GM13976 (cell line): ENCODE measurements around the gene MVK.

Experiments used
- DNase-seq: peaks from one replicate; pipeline ENCODE4 v3.0.0; 2012; ENCODE audit warnings: low spot score
- in situ Hi-C: fragments of 300-500 bp; cut with MboI; formaldehyde crosslinking; loops from one replicate; pipeline ENCODE4 v1.12.0; 2022; ENCODE audit warnings: low sequenced_read_pairs, mixed read lengths, inconsistent platforms; ENCODE audit not compliant: unreplicated experiment
- TF ChIP-seq, protein P1 (sequence below): IDR thresholded peaks from 2 replicates; pipeline ENCODE4 v1.5.1; 2012; ENCODE audit warnings: borderline replicate concordance, mild to moderate bottlenecking; ENCODE audit not compliant: insufficient read depth; ENCODE audit errors: extremely low read depth, missing control alignments, control extremely low read depth

The MVK gene

DNA sequence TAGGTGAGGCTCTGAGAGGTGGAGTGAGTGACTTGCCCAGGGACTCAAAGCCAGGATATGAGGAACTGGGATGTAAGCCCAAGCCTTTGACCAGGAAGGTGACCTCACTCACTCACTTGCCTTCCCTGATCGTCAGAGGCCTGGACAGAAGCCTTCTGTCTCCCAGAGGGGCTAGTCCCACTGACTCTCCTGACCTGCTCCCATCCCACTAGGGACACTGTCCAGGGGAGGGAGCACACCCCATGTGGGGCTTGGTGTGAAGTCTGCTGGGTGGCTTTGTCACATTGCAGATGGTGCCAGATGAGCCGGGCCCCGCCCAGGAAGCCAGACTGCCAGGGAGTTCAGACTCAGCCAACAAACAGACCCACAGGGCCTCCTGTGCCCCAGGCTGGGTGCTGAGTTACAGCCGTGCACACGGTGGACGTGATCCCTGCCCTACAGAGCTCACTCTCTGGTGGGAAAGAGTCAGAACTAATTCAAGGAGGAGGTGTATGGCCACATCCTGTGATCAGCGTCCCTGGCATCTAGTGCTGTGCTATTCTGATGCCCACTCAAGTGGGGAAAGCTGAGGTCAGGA lies 28.6 kb upstream of the MVK start:
- DNase-seq = no peak

GRCh38 chr12:109545826-109546225 lies 27.8 kb upstream of the MVK start:
- in situ Hi-C loops = no loop called here
- DNase-seq = no peak
- TF ChIP-seq, protein P1, sequence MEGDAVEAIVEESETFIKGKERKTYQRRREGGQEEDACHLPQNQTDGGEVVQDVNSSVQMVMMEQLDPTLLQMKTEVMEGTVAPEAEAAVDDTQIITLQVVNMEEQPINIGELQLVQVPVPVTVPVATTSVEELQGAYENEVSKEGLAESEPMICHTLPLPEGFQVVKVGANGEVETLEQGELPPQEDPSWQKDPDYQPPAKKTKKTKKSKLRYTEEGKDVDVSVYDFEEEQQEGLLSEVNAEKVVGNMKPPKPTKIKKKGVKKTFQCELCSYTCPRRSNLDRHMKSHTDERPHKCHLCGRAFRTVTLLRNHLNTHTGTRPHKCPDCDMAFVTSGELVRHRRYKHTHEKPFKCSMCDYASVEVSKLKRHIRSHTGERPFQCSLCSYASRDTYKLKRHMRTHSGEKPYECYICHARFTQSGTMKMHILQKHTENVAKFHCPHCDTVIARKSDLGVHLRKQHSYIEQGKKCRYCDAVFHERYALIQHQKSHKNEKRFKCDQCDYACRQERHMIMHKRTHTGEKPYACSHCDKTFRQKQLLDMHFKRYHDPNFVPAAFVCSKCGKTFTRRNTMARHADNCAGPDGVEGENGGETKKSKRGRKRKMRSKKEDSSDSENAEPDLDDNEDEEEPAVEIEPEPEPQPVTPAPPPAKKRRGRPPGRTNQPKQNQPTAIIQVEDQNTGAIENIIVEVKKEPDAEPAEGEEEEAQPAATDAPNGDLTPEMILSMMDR = no peak

More for the DNA sequence above, 28.6 kb upstream of the MVK start:
- TF ChIP-seq, protein P1 = no peak
- in situ Hi-C loops = no loop called here

DNA sequence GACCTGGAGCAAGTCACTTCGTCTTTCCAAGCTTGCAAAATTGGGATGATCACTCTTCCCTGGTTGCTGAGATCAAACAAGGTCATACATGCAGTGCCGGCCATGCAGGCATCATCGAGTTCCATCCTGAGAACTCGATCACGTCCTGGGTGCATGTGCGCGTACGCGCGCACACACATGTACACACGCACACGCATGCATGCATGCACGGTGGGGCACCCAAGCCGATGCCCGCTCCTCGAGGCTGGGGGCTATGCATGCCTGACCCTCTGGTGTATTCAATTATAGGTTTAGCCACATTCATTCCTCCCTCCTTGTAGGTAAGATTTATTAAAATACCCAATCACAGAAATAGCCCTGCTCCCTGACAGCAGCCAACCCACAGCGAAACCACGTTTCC lies 26.3 kb upstream of the MVK start:
- DNase-seq = no peak
- in situ Hi-C loops = no loop called here
- TF ChIP-seq, protein P1 = no peak

DNA sequence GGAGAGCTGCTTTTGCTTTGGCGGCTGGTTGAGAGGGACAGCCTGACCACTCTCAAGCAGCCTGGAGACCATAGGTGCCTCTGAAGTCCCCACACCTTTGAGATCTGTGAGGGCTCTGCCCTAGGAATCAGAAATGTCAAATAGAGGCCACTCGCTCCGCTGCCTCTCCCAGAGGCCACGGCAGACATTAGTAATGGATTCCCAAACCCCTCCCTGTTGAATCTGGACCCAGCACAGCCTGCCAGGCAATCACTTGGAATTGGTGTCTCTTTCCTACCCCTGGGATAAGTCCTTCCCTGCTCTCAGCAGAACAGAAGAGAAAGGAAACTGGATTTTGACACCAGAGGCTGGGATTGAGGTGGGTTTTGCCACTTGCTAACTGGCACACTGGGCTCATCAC lies 25.3 kb upstream of the MVK start:
- TF ChIP-seq, protein P1 = no peak
- in situ Hi-C loops = no loop called here
- DNase-seq = no peak

DNA sequence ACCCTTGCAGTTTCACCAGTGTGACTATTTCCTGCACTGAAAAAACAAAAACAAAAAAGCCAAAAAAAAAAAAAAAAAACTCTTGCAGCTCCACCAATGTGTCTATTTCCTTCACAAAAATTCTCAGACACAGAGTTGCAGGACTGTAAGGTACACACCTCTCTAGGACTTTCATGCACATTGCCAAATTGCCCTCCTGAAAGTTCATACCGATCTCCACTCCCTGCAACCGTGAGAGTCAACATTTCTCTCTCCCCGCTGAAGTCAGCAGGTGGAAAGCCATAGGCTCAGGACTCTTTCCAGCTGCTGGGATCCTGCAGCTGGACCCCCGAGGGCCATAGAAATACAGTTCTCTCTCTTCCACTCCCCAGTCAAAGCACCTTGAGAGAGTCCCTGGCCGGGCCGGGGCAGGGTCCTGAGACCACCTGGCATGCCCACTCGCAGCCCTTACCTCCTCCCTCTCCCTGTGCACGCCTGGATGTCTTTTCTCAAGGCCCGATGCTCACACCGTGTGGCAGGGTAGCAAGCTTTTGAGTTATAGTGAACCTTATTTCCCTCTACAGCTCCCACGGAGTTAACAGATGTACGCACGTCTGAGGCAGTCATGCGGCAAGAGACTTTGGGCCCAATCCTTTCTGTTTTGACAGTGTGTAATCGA lies 23.9 kb upstream of the MVK start:
- TF ChIP-seq, protein P1 = no peak
- DNase-seq = no peak
- in situ Hi-C loops = no loop called here

DNA sequence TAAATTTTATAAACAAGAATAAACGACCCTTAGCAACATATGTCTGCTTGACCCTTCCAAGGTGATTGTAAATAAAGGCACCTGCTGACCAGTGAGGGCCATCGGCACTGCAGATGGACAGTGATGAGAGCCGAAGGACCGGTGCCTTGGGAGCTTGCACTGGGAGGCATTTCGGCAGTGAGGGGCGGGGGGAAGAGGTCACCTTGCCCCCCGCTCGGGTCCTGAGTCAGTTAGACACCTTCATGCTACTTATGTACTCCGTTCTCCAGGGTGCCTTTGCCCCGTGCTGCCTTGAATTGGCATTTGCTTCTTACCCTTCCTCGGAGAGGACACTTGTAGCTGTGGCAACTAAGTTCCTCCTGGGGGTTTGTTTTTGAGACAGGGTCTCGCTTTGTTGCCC lies 23.3 kb upstream of the MVK start:
- in situ Hi-C loops = no loop called here
- TF ChIP-seq, protein P1 = no peak
- DNase-seq = no peak
